GM12892 (cell line): ENCODE results near the gene UPK2.

Experiments used
- POLR2A ChIP-seq: IDR thresholded peaks from 2 replicates; pipeline ENCODE4 v1.6.1; 2011; ENCODE audit warnings: low read depth, low read length, control low read depth
- TAF1 ChIP-seq: IDR thresholded peaks from 2 replicates; pipeline ENCODE4 v1.6.1; 2011; ENCODE audit warnings: low read depth, mild to moderate bottlenecking, control low read depth, low read length, borderline replicate concordance

DNA sequence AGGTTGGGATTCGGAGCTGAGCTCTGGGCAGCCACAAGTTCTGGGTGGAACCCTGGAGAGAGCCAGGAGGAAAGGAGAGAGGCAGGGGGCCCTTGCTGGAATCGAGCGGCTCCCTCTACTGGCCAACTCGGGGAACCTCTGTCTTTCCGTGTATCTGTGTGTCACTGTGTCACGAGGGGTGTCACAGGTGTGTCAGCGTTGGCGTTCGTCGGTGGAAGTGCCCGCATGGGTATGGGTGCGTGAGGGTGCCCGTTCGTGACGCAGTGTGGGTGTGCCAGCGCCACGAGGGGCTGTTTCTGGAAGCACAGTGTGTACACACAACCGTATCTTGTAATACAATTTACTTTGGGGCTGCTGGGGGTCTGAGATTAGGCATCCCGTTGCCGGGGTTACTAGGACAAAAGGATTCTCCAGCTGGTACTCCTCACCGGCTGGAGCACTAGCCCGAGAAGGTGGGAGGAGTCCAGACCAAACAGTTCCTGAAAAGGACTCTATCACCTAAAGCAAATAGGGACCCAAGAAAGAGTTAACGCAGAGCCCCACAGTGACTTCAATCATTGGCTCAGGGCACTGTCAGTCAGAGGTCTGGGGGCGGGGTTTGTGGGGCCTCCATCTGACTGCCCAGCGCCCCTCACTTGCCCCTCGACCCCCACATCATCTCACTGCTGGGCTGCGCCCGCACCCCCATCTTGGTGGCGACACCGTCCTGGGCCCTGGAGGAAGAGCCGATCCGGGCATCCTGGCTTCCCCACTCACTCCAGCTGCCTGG is 27.8 kb upstream of the UPK2 start:
- TF ChIP-seq TAF1 (no peak), POLR2A (no peak)
